HG02938 (cell line): Measurements from ENCODE around the gene ROBO2.

ENCODE experiments used
- ATAC-seq: cut with Tn5 transposase; IDR thresholded peaks from one replicate; pipeline ENCODE4 v1.9.1; 2021; ENCODE audit warnings: mild to moderate bottlenecking, moderate library complexity; ENCODE audit not compliant: unreplicated experiment

Gene ROBO2

DNA sequence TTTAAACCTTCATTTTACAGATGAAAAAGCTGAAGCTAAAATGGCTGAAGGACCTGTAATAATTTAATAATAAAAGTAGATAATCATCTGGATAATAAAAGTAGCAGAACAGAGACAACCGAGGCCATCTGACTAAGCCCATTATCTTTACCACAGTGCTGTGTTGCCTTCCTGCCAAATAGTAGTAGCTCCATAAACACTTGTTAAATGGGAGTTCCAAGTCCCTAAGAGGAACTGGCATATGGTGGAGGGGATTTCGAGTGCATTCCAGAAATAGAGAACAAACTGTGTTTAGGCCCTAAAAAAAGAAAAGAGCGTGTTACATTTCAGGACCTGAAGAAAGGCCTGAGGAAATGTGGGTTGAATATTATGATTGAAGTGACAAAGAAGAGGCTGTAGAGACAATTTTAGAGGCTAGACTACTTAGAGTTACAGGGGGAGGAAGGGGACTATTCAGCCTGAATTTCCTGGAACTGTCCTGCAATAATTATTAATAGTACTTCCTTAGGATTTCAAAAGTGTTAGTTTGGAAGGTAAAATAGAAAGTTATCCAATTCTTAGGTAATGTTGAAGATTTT is 424.3 kb downstream of the ROBO2 start:
- no peak for ATAC-seq

DNA sequence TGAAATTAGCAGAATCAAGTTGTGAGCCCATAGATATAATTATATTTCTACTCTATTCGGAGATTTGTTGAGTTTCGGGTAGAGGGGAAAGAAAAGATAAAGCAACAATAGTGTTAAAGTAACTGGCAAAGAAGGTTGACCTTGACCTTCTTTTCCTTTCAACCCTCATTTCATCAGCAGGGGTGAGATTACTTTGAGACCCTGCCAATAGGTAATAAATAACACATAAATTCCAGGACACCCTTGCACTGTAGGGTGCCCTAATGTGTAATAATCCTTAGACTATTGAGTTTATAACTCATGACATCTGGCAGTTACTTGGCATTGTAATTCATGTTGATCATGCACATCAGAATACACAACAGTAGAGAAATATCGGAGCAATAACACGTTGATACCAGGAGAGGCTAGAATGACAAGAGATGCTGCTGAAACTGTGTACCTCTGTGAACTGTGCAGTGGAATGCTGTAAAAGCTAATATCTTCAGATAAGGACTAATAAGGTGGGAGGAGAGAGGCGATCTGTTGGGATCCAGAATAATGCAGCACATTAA is 426.7 kb downstream of the ROBO2 start:
- no peak for ATAC-seq

DNA sequence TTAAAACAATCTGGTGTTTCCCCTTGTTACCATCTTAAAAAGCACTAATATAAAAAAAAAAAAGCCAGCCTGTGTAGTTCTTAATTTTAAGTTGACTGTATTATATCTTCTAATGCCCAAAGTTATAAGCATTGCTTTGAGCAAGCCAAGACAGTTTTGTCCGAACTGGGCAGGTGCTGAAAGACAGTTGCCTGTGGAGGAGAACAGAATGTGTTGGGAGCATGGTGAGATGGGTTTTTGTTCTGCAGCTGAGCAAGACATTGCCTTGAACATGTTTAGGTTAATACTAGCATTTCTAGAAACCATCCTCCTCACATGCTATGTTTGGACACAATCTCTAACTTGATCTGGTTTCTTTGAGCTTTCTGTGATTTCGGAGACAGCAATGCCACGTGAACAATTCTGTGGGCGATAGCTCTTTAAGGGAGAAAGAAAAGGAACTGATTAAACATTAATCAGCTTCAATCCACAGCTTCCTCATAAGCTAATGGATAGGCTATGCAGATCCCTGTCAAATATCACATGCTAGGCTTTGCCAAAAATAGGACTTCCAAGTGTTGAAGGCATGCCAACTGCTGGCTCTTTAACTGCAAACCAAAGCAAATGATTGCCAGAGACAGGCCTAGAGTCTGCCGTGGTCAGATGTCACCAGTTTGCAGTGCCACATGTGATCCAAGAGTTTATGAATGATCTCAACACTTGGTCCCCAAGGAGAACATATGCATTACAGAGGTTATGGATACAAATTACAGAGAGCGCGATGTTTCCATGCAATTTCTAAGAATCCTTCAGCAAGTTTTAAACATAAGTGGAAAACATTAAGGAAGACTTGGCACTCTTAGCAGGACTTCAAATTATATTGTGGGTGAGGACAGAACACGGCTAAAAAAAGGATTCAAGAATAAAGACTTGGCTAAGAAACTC is 428.1 kb downstream of the ROBO2 start:
- no peak for ATAC-seq

DNA sequence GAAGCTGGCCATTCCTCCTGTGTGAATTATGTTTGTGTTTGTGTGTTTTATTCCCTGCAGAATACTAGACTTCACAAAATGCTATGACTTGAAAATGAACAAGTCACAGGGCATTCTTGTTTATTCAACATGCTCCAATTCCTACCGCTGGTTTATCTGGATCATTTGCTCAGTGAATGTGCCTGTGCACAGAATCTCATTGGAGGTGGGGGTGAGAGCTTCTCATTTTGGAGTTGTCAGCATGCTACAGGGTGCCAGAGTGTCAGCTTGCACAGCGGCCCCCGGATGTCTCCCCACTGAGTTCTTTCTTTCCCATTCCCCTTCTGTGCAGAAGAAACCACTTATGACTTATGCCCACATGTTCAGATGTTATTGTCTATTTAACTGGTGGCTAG is 428.7 kb downstream of the ROBO2 start:
- no peak for ATAC-seq

DNA sequence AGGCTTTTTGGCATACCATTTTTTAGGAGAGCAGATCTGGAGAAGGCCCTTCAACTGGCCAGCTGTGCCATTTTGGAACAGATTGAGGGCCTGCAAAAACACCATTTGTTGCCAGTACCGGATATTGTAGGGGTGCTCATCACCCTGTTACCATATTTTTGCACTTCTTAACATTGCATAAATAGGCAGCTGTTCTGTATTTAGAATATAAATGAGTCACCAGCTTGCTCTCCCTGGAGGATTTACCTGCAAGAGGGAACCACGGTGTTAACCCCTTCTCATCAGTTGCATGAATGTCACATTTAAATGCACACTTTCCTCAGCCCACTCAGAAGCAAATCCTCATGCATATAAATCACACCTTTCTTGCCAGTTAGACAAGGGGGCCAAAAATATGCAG is 435.6 kb downstream of the ROBO2 start:
- ATAC-seq, result no peak

GRCh38 chr3:77479021-77479420 is 439.1 kb downstream of the ROBO2 start:
- ATAC-seq, result no peak

DNA sequence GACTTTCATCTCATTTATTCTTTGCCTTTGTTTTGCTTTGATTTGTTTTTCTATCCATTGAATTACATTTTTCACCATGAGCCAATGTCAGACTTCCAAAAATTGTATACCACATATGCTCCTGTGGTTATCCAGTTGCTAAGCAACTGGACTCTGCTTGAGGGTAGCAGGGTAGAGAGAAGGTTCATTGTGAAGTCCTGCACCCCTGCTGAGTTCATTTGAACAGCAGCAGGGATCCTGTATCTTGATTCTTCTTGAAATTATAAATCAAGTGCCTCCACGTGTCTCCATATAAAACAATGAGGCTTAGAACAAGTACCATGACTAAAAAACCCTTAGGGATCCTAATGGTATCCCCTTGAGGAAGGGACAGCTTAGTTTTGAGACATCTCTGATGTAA is 449.3 kb downstream of the ROBO2 start:
- no peak for ATAC-seq

- no peak for ATAC-seq
Measured at GRCh38 chr3:77491961-77492360, 452.1 kb downstream of the ROBO2 start.

DNA sequence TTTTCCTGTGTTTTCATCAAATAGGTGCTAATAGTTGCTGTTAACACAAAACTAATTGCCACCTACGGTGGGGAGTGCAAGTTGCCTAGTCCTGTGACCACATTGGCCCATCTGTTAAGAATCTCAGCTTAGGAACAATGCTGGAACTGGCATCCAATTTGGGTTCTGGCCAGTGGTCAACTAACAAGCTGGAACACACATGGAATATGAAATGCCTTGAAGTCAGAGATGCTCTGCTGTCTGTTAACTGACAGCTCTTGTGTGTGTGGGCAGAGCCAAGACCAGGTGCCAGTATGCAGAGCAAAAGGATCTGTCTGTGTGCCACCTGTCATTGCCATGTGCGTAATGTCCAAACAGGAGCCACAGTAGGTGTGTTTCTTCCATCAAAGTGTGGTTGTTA is 460.8 kb downstream of the ROBO2 start:
- no peak for ATAC-seq

- ATAC-seq, result no peak
Measured at GRCh38 chr3:77506384-77506783, 466.5 kb downstream of the ROBO2 start.

- no peak for ATAC-seq
Measured at GRCh38 chr3:77513542-77513941, 473.6 kb downstream of the ROBO2 start.

DNA sequence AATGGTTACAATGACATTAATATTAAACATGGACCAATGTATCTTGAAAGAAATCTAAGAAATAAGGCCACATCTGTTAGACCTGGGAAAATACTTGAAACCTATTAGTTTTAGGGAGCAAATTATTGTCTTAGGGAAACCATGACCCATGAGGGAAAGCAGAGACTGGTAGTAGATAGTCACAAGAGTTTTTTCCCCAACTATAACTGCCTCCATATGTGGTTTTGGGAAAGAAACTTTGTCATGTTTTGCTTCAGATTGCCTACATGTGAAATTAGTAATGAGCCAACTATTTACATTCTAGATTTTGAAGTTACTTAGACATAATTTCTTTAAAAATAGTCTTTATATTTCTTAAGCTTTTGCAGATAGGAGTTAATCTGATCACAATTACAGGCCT is 474.9 kb downstream of the ROBO2 start:
- no peak for ATAC-seq

- no peak for ATAC-seq
Measured at GRCh38 chr3:77524463-77524862, 484.6 kb downstream of the ROBO2 start.

- ATAC-seq, result no peak
Measured at GRCh38 chr3:77524946-77525682, 485.2 kb downstream of the ROBO2 start.

DNA sequence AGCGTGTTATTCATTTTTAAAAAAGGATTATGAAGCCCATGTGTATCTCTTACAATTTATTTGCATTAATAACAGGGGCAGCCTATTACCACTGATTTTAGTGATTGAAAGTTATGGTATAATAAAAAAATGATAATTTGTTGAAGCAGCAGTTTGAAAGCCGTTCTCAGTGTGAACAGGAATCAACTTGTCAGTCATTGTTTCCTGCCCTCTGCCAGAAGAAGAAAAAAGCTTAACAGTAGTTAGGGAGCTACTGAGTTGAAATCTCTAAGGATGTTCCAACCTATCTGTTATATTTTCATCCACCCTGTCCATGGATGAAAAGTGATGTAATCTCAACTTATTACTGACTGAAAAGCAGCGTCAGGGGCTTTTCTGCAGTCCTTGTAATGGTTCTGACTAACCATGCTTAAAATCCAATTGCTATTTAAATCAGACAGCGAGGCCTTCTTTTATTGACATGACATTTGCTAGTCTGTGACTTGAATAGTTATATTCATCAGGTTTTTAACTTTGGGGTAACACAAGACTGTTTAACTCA is 486.7 kb downstream of the ROBO2 start:
- no peak for ATAC-seq

DNA sequence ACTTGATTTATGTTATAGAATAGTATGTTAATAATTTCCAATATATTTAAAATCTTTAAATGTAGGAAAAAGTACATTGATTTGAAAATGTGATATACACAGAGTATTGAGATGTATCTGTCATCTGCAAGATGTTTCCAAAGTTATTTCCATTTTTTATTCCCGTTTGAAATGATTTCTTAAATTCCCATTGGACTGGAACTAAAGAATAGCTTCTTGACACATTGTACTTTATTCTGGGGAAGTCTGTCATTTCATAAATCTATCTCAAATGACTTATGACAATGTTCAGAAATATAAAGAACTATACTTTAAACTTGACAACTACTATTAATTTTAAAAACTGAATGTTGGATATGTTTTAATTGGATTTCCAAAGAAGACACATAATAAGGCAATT is 489.6 kb downstream of the ROBO2 start:
- ATAC-seq, result no peak

DNA sequence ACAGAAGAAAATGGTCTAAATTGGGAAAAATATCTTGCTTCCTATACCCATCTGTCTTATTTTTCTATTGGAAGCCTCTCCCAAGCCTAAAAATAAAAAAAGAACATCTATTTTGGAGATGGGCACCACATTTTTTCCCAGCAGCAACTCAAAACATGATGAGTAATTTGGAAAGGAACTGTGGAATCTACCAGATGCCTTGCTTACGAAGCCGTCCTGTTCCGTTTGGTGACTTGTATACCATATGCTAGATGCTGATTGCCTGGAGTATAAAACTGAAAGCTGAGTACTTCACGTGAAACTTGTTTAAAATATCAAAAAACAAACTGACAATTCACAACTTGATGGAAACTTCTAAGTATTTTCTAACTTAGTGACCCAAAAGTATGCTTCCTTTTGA is 491.0 kb downstream of the ROBO2 start:
- no peak for ATAC-seq

- ATAC-seq, result no peak
Measured at GRCh38 chr3:77535116-77535515, 495.2 kb downstream of the ROBO2 start.

DNA sequence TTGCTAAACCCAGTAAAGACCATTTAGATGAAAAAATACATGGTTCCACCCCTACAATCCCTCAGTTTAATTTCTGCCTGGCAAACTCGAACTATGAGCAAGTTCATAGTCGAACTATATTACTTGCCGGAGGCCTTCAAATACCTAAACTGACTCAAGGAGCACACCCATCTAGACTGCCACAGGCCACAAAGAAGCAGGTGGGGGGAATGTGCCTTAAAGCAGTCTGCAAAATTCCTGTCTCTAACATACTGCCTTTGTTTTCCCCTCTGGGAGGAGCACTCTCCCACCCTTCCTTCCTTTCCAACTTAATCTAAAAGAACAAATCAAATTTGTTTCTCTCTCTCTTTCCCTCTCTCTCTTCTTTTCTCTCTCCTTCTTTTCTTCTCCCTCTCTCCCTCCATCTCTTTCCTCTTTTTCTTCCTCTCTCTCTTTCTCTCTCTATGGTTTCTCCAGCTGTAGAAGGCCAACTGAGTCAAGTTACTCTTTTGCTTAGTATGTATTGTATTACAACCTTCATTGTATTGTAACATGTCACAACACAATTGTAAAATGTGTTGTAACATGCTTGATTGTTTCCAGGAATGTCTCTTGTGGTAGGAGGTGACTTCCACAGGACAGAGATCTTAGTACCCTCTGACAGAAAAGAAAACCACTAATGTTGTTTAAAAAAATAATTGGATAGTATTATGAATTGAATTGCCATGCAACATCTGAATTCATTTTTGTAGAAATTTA is 496.3 kb downstream of the ROBO2 start:
- no peak for ATAC-seq

- no peak for ATAC-seq
Measured at GRCh38 chr3:77539014-77539413, 499.1 kb downstream of the ROBO2 start.

- ATAC-seq, result no peak
Measured at GRCh38 chr3:77539677-77540076, 499.8 kb downstream of the ROBO2 start.
